Panc1 (cell line): Measurements from ENCODE around the gene TIAM2. TPM values are rescaled to one million over a fixed set of nuclear protein-coding genes. Genes with fewer than 3 reads are reported as not detected.

Experiments
- ATAC-seq: fragments of 200-7000 bp; cut with Tn5 transposase; 2 replicates; pipeline ENCODE4 v1.9.1; 2020; ENCODE audit warnings: mild to moderate bottlenecking, moderate library complexity
- BruUV-seq: library from RNA; stranded (reverse); fragments of 400-500 nt; replicated peaks from 2 replicates; lab custom pipeline; 2021; lab: Mats Ljungman, UMichigan
- CTCF ChIA-PET: fragments of 300-600 bp; sonication (Branson Sonifier 250); formaldehyde crosslinking; loops from one replicate; lab custom pipeline; 2022; ENCODE audit warnings: antibody characterized with exemption; lab: Charles Lee
- POLR2A ChIA-PET: fragments of 300-600 bp; sonication (Branson Sonifier 250); formaldehyde crosslinking; loops from one replicate; lab custom pipeline; 2022; ENCODE audit warnings: antibody characterized with exemption; lab: Charles Lee
- DNase-seq: peaks from one replicate; pipeline ENCODE4 v3.0.0-alpha.2; 2010; ENCODE audit warnings: low read depth, low spot score
- H3K27ac ChIP-seq: 2 replicates; pipeline ENCODE4 v1.5.1; 2011; ENCODE audit warnings: mild to moderate bottlenecking, low read length, inconsistent platforms
- H3K27me3 ChIP-seq: fragments of 200-500 bp; sonication (Bioruptor generic); 2 replicates; pipeline ENCODE4 v1.6.0; 2014; ENCODE audit warnings: low read length, inconsistent platforms; ENCODE audit not compliant: control insufficient read depth, insufficient read depth
- H3K36me3 ChIP-seq: fragments of 200-500 bp; sonication (Bioruptor generic); 2 replicates; pipeline ENCODE4 v1.5.1; 2014; ENCODE audit warnings: inconsistent platforms, mild to moderate bottlenecking, low read length, moderate library complexity; ENCODE audit not compliant: control insufficient read depth, insufficient read depth
- H3K4me1 ChIP-seq: 2 replicates; pipeline ENCODE4 v1.5.1; 2011; ENCODE audit warnings: inconsistent platforms, mild to moderate bottlenecking, low read length, moderate library complexity; ENCODE audit not compliant: control insufficient read depth, insufficient read depth
- H3K4me3 ChIP-seq, 2 experiments: 2 replicates each; pipeline ENCODE4 v1.5.1; 2011 to 2012; ENCODE audit warnings: low read depth in 2 of 2, low read length in 2 of 2, mild to moderate bottlenecking in 2 of 2, inconsistent platforms in 1 of 2, moderate library complexity in 1 of 2
- H3K9me3 ChIP-seq: fragments of 200-500 bp; sonication (Bioruptor generic); 2 replicates; pipeline ENCODE4 v1.5.1; 2014; ENCODE audit warnings: low read depth, mild to moderate bottlenecking, inconsistent platforms, low read length, moderate library complexity; ENCODE audit not compliant: control insufficient read depth, insufficient read depth
- POLR2AphosphoS5 ChIP-seq: IDR thresholded peaks from 2 replicates; pipeline ENCODE4 v1.6.1; 2012; ENCODE audit warnings: mild to moderate bottlenecking, low read depth, low read length, moderate library complexity
- SIN3A ChIP-seq: IDR thresholded peaks from 2 replicates; pipeline ENCODE4 v1.6.1; 2012; ENCODE audit warnings: low read depth, mild to moderate bottlenecking, low read length, moderate library complexity, borderline replicate concordance; ENCODE audit not compliant: insufficient read depth
- TCF7L2 ChIP-seq: IDR thresholded peaks from 2 replicates; pipeline ENCODE4 v1.6.1; 2011; ENCODE audit warnings: mild to moderate bottlenecking, low read depth, low read length, inconsistent platforms
- in situ Hi-C: cut with HindIII; loops from 2 replicates; pipeline ENCODE4 v1.10.0; 2016; ENCODE audit warnings: low sequenced_read_pairs, low pct_unique_long_range_greater_than_20kb
- intact Hi-C: fragments of 100-400 bp; cut with micrococcal nuclease; formaldehyde crosslinking; loops from one replicate; pipeline ENCODE4 v1.10.0; 2022; ENCODE audit not compliant: unreplicated experiment
- total RNA-seq: library from RNA; stranded (reverse); gene quantifications from one replicate; pipeline ENCODE4 v1.2.1, GENCODE V29; 2021; ENCODE audit not compliant: unreplicated experiment
- TF ChIP-seq, protein P1 (sequence below): fragments of 450-650 bp; IDR thresholded peaks from 2 replicates; pipeline ENCODE4 v1.5.1; 2017; ENCODE audit warnings: mild to moderate bottlenecking
- TF ChIP-seq, protein P2 (sequence below), 2 experiments: IDR thresholded peaks; 2 replicates each; pipeline ENCODE4 v1.6.1; 2011 to 2012; ENCODE audit warnings: low read depth in 2 of 2, control low read depth in 1 of 2, low read length in 1 of 2, mild to moderate bottlenecking in 1 of 2, moderate library complexity in 1 of 2; ENCODE audit not compliant: insufficient read depth in 1 of 2

TIAM2 gene
- total RNA-seq, 1 experiment from 2014 or later, result 14.9 TPM

- CTCF ChIA-PET, result no interaction called here
- ATAC-seq, result no peak
- no peak overlapping the region for H3K27ac ChIP-seq
- no peak for DNase-seq
- H3K27me3 ChIP-seq, result no peaks in the 10 kb centered on the region
- H3K4me3 ChIP-seq, result no peak overlapping the region
- POLR2A ChIA-PET, result no interaction called here
- BruUV-seq, result no TSS peak
- intact Hi-C loops, result no loop called here
- no peaks in the 10 kb centered on the region for H3K36me3 ChIP-seq
- in situ Hi-C loops, result no loop called here
- TF ChIP-seq POLR2AphosphoS5, result no peak
- TF ChIP-seq, protein P1, sequence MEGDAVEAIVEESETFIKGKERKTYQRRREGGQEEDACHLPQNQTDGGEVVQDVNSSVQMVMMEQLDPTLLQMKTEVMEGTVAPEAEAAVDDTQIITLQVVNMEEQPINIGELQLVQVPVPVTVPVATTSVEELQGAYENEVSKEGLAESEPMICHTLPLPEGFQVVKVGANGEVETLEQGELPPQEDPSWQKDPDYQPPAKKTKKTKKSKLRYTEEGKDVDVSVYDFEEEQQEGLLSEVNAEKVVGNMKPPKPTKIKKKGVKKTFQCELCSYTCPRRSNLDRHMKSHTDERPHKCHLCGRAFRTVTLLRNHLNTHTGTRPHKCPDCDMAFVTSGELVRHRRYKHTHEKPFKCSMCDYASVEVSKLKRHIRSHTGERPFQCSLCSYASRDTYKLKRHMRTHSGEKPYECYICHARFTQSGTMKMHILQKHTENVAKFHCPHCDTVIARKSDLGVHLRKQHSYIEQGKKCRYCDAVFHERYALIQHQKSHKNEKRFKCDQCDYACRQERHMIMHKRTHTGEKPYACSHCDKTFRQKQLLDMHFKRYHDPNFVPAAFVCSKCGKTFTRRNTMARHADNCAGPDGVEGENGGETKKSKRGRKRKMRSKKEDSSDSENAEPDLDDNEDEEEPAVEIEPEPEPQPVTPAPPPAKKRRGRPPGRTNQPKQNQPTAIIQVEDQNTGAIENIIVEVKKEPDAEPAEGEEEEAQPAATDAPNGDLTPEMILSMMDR, result no peak
- TF ChIP-seq, protein P2, sequence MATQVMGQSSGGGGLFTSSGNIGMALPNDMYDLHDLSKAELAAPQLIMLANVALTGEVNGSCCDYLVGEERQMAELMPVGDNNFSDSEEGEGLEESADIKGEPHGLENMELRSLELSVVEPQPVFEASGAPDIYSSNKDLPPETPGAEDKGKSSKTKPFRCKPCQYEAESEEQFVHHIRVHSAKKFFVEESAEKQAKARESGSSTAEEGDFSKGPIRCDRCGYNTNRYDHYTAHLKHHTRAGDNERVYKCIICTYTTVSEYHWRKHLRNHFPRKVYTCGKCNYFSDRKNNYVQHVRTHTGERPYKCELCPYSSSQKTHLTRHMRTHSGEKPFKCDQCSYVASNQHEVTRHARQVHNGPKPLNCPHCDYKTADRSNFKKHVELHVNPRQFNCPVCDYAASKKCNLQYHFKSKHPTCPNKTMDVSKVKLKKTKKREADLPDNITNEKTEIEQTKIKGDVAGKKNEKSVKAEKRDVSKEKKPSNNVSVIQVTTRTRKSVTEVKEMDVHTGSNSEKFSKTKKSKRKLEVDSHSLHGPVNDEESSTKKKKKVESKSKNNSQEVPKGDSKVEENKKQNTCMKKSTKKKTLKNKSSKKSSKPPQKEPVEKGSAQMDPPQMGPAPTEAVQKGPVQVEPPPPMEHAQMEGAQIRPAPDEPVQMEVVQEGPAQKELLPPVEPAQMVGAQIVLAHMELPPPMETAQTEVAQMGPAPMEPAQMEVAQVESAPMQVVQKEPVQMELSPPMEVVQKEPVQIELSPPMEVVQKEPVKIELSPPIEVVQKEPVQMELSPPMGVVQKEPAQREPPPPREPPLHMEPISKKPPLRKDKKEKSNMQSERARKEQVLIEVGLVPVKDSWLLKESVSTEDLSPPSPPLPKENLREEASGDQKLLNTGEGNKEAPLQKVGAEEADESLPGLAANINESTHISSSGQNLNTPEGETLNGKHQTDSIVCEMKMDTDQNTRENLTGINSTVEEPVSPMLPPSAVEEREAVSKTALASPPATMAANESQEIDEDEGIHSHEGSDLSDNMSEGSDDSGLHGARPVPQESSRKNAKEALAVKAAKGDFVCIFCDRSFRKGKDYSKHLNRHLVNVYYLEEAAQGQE (IDR thresholded peaks at IDR 0.05; ENCODE audit: insufficient read depth in 1 of 2, low read depth in 2 of 2, low read length in 1 of 2), result no peak
- TF ChIP-seq SIN3A, result no peak
- no peak for TF ChIP-seq TCF7L2
- H3K9me3 ChIP-seq, result no peaks in the 10 kb centered on the region
- no peaks in the 10 kb centered on the region; the same call in 1 of the 2 replicates for H3K4me1 ChIP-seq
Measured at GRCh38 chr6:155039618-155040017, 44.5 kb downstream of the TIAM2 start.

- Histone ChIP-seq H3K36me3 (no peaks in the 10 kb centered on the region), H3K4me3 (no peak overlapping the region), H3K27me3 (no peaks in the 10 kb centered on the region), H3K27ac (no peak overlapping the region), H3K4me1 (no peaks in the 10 kb centered on the region; the same call in 1 of the 2 replicates), H3K9me3 (no peaks in the 10 kb centered on the region)
- intact Hi-C loops, result no loop called here
- no TSS peak for BruUV-seq
- TF ChIP-seq POLR2AphosphoS5 (no peak), TCF7L2 (no peak), SIN3A (no peak)
- TF ChIP-seq, protein P2 (IDR thresholded peaks at IDR 0.05; ENCODE audit: insufficient read depth in 1 of 2, low read depth in 2 of 2, low read length in 1 of 2), result no peak
- TF ChIP-seq, protein P1, result no peak
- CTCF ChIA-PET, result no interaction called here
- POLR2A ChIA-PET, result no interaction called here
- no peak for ATAC-seq
- in situ Hi-C loops, result no loop called here
- DNase-seq, result no peak
Measured at GRCh38 chr6:155040154-155040553, 45.0 kb downstream of the TIAM2 start.
